Activated CD8-positive, alpha-beta T cell treated with anti-CD3 and anti-CD28 coated beads for 36 hours (primary cell): ENCODE results near the gene VENTX. TPM values are rescaled to one million over a fixed set of nuclear protein-coding genes. Genes with fewer than 3 reads are reported as not detected.

ENCODE experiments used
- ATAC-seq: fragments of 200-7000 bp; cut with Tn5 transposase; one replicate; pipeline ENCODE4 v1.10.0; 2021; ENCODE audit warnings: mild to moderate bottlenecking, moderate library complexity
- CTCF ChIA-PET: fragments of 350-600 bp; sonication (Branson Sonifier 250); formaldehyde crosslinking; loops from one replicate; lab custom pipeline; 2021; ENCODE audit warnings: antibody characterized with exemption; lab: Charles Lee
- POLR2A ChIA-PET: fragments of 350-600 bp; sonication (Branson Sonifier 250); formaldehyde crosslinking; loops from one replicate; lab custom pipeline; 2021; ENCODE audit warnings: antibody characterized with exemption; lab: Charles Lee
- DNase-seq: peaks from one replicate; pipeline ENCODE4 v3.0.0-alpha.2; 2020
- H3K27ac Mint-ChIP-seq: one replicate; pipeline ENCODE4 v1.8.0; 2021; ENCODE audit warnings: mild to moderate bottlenecking, mixed read lengths
- H3K27me3 Mint-ChIP-seq: one replicate; pipeline ENCODE4 v1.8.0; 2021; ENCODE audit warnings: mixed read lengths
- H3K36me3 Mint-ChIP-seq: one replicate; pipeline ENCODE4 v1.8.0; 2021; ENCODE audit warnings: low read depth, mixed read lengths
- H3K4me1 Mint-ChIP-seq: one replicate; pipeline ENCODE4 v1.8.0; 2021; ENCODE audit warnings: low read depth, mixed read lengths
- H3K4me3 Mint-ChIP-seq: one replicate; pipeline ENCODE4 v1.8.0; 2021; ENCODE audit warnings: mild to moderate bottlenecking, moderate library complexity, mixed read lengths
- H3K9me3 Mint-ChIP-seq: one replicate; pipeline ENCODE4 v1.8.0; 2021; ENCODE audit warnings: mixed read lengths
- intact Hi-C: fragments of 100-400 bp; cut with micrococcal nuclease; formaldehyde crosslinking; loops from one replicate; pipeline ENCODE4 v1.10.0; 2022
- total RNA-seq, 2 experiments: library from RNA; stranded (reverse); gene quantifications; one replicate each; pipeline ENCODE4 v1.2.3, GENCODE V29; 2021
- TF ChIP-seq, protein P1 (sequence below): fragments of 200-600 bp; IDR thresholded peaks from one replicate; pipeline ENCODE4 v1.8.0; 2022; ENCODE audit warnings: antibody characterized with exemption, mild to moderate bottlenecking

The VENTX gene
- total RNA-seq, 2 experiments from 2014 or later: 0.09 TPM; not detected in 1

DNA sequence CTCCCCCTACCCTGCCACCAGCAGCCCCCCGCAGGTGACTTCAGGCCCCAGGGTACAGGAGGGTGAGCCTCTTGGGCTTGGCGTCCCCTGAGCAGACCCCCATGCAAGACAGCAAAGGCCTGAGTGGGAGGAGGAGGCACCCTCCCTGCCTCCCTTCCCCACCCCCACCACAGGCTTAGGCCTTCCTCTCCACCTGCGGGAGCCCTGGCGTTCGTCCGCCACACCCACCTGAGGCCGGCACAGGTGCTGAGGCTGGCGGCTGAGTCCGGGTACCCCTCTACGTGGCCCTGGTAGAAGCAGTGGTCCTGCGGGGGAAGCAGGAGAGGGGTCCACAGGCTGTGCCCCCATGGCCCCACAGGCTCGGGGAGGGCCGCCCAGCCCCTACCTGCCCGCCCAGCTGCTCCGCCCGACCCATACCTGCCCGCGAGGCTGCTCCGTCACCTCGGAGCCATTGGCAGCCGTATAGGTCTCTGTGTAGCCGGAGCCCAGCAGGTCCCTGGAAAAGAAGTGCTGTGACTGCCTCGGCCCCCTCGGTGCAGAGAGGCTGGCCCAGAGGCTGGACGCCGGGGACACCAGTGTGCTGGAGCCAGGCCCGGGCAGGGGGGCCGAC, 36.0 kb downstream of the VENTX start:
- H3K4me1 Mint-ChIP-seq: peaks cover 15% of the 10 kb centered on the region
- CTCF ChIA-PET: interaction anchor here (3.0 kb wide), 1 partner anchor 34 kb away, joined by 12 read pairs; no protein-coding TSS in a partner anchor
- H3K9me3 Mint-ChIP-seq: no peaks in the 10 kb centered on the region
- POLR2A ChIA-PET: interaction anchor here (2.0 to 6.1 kb wide), 3 partner anchors 11 to 15 kb away, joined by 5 to 46 read pairs (median 12); no protein-coding TSS in a partner anchor
- DNase-seq: no peak
- TF ChIP-seq, protein P1, sequence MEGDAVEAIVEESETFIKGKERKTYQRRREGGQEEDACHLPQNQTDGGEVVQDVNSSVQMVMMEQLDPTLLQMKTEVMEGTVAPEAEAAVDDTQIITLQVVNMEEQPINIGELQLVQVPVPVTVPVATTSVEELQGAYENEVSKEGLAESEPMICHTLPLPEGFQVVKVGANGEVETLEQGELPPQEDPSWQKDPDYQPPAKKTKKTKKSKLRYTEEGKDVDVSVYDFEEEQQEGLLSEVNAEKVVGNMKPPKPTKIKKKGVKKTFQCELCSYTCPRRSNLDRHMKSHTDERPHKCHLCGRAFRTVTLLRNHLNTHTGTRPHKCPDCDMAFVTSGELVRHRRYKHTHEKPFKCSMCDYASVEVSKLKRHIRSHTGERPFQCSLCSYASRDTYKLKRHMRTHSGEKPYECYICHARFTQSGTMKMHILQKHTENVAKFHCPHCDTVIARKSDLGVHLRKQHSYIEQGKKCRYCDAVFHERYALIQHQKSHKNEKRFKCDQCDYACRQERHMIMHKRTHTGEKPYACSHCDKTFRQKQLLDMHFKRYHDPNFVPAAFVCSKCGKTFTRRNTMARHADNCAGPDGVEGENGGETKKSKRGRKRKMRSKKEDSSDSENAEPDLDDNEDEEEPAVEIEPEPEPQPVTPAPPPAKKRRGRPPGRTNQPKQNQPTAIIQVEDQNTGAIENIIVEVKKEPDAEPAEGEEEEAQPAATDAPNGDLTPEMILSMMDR: no peak
- H3K27me3 Mint-ChIP-seq: no peaks in the 10 kb centered on the region
- intact Hi-C loops: no loop called here
- H3K36me3 Mint-ChIP-seq: peaks cover 7% of the 10 kb centered on the region
- no peak overlapping the region for H3K27ac Mint-ChIP-seq
- no peak overlapping the region for H3K4me3 Mint-ChIP-seq
- no peak for ATAC-seq

DNA sequence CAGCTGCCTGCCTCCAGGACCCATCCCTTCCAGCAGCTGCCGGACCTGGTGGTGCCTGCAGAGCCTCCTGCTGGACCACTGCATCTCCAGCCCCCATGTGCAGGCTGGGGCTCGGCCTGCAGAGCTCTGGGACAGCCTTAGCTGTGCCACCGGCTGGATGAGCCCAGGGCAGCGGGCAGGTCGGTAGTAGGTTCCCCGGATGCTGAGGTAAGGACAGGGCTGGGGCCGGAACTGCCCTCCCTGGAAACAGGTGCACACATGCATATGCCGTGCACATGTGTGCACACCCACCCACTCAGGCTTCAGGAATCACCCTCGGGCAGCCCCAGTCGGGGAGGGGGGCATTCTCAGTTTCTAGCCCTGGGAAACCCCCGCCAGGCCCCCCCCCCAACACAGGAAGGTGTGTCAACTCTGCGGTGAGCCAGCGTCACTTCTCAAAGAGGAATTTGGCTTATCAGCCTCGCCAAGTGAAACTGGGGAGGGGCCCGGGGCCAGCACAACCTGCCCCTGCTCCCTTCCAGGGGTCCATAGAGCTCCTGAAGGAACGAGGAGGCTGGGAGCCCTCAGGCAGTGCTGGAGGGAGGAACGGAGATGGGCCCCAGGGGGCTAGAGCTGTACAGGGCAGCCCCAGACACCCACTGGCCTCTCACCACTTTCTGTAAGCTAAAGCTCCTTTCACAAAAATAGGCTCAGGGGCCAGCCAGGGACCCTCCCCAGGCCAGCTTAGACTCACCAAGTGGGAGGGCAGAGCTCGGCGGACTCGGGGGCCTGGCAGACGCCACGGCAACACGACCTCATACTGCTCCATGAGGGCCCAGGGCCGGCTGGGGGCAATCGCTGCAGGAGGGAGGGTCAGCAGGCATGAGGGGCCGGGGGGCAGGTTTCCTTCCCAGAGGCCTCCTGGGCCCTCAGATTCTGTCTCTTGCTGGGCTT, 37.4 kb downstream of the VENTX start:
- intact Hi-C loops: no loop called here
- Mint-ChIP-seq H3K9me3 (no peaks in the 10 kb centered on the region), H3K27ac (peak overlapping the region; percentile 89), H3K4me3 (peak overlapping the region; percentile 92), H3K27me3 (no peaks in the 10 kb centered on the region), H3K36me3 (peaks cover 7% of the 10 kb centered on the region), H3K4me1 (peaks cover 25% of the 10 kb centered on the region)
- ChIA-PET POLR2A (interaction anchor here (0.6 to 6.1 kb wide), 6 partner anchors 8 to 86 kb away, joined by 3 to 46 read pairs (median 6); no protein-coding TSS in a partner anchor), CTCF (interaction anchor here (0.8 to 3.0 kb wide), 8 partner anchors 12 to 132 kb away, joined by 3 to 28 read pairs (median 5); no protein-coding TSS in a partner anchor)
- TF ChIP-seq, protein P1: no peak
- peak; percentile 70 for ATAC-seq
- peak; percentile 93 for DNase-seq

DNA sequence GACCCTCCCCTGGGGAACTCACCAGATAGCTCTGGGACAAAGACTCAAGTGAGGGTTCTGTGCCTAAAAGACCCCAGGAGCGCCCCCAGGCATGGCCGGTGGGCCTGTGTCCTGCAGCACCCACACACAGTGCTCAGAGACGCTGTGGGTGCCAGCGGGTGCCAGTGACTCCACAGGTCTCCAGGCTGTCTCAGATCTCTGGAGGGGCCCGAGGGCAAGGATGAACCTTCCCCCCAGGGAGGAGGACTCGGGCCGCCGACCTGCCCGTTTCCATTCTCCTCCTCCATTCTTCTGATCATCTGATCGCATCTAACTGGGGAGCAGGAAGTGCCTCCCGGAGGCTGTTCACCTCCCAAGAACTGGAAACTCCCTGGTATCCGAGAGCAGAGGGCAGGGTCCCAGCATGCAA, 38.0 kb downstream of the VENTX start:
- peak overlapping the region; percentile 89 for H3K27ac Mint-ChIP-seq

DNA sequence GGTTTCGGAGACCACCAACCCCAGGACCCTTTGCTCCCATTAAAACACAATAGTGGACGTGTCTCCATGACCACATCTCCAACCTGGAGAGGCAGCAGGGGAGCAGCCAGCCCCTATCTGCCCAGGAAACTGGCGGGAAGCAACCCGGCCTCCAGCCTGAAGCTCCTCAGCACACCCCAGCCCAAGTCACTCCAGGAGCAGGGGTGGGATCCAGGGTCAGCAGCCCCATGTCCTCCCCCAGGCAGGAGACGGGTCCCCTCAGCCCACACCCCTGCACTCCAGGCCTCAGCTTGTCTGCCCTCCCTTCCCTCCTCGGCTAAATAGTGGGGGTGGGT, 38.4 kb downstream of the VENTX start:
- DNase-seq (no peak), ATAC-seq (no peak)
- ChIA-PET POLR2A (interaction anchor here (1.3 to 6.1 kb wide), 4 partner anchors 9 to 49 kb away, joined by 3 to 46 read pairs (median 20); no protein-coding TSS in a partner anchor), CTCF (interaction anchor here (1.2 to 3.0 kb wide), 5 partner anchors 13 to 53 kb away, joined by 4 to 28 read pairs (median 6); no protein-coding TSS in a partner anchor)
- peak overlapping the region; percentile 89 for H3K27ac Mint-ChIP-seq
- no peaks in the 10 kb centered on the region for H3K9me3 Mint-ChIP-seq
- H3K36me3 Mint-ChIP-seq: peaks cover 7% of the 10 kb centered on the region
- peak overlapping the region; percentile 92 for H3K4me3 Mint-ChIP-seq
- intact Hi-C loops: no loop called here
- H3K4me1 Mint-ChIP-seq: peaks cover 26% of the 10 kb centered on the region
- TF ChIP-seq, protein P1: no peak
- H3K27me3 Mint-ChIP-seq: no peaks in the 10 kb centered on the region

More for the DNA sequence above, 38.0 kb downstream of the VENTX start:
- Mint-ChIP-seq H3K9me3 (no peaks in the 10 kb centered on the region), H3K4me1 (peaks cover 26% of the 10 kb centered on the region), H3K36me3 (peaks cover 7% of the 10 kb centered on the region), H3K27me3 (no peaks in the 10 kb centered on the region), H3K4me3 (peak overlapping the region; percentile 92)
- TF ChIP-seq, protein P1: peak; percentile 40
- CTCF ChIA-PET: interaction anchor here (0.8 to 3.0 kb wide), 8 partner anchors 12 to 54 kb away, joined by 3 to 28 read pairs (median 5); no protein-coding TSS in a partner anchor
- DNase-seq (peak; percentile 77), ATAC-seq (peak; percentile 42)
- intact Hi-C loops: no loop called here
- POLR2A ChIA-PET: interaction anchor here (0.6 to 6.1 kb wide), 6 partner anchors 9 to 85 kb away, joined by 3 to 46 read pairs (median 6); no protein-coding TSS in a partner anchor
